Measurements from ENCODE around the gene TTLL10.

Gene TTLL10

GRCh38 chr1:1157914-1158710 is 15.6 kb upstream of the TTLL10 start:
- no peak for TF ChIP-seq PKNOX1 (IDR thresholded peaks at IDR 0.05)
- TF ChIP-seq LEF1 (IDR thresholded peaks at IDR 0.05; ENCODE audit: borderline replicate concordance): no peak
- TF ChIP-seq ARNT (IDR thresholded peaks at IDR 0.05): no peak
- no peak for TF ChIP-seq FOXA1 (IDR thresholded peaks at IDR 0.05)
- CTCF ChIA-PET: no interaction called here
- POLR2A ChIA-PET: interaction anchor here (1.6 kb wide), 1 partner anchor 74 kb away, joined by 5 read pairs; the partner anchor contains the start of genes B3GALT6 and SDF4
- no peak for DNase-seq (ENCODE audit: extremely low spot score)

- CTCF ChIA-PET: no interaction called here
- DNase-seq (ENCODE audit: extremely low spot score): no peak
- POLR2A ChIA-PET: no interaction called here
- no peak for TF ChIP-seq FOXA1 (IDR thresholded peaks at IDR 0.05)
- TF ChIP-seq NFRKB (IDR thresholded peaks at IDR 0.05): no peak
- no peak for TF ChIP-seq LEF1 (IDR thresholded peaks at IDR 0.05; ENCODE audit: borderline replicate concordance)
- no peak for TF ChIP-seq SUZ12 (IDR thresholded peaks at IDR 0.05)
- TF ChIP-seq CTBP1 (IDR thresholded peaks at IDR 0.05; ENCODE audit: borderline replicate concordance): no peak
- no peak for TF ChIP-seq PKNOX1 (IDR thresholded peaks at IDR 0.05)
- TF ChIP-seq ELF4 (IDR thresholded peaks at IDR 0.05): no peak
- TF ChIP-seq ZNF384 (IDR thresholded peaks at IDR 0.05): no peak
Measured at GRCh38 chr1:1160281-1160930, 13.3 kb upstream of the TTLL10 start.

- no peak for DNase-seq (ENCODE audit: extremely low spot score)
- CTCF ChIA-PET: no interaction called here
- POLR2A ChIA-PET: no interaction called here
- TF ChIP-seq TARDBP (IDR thresholded peaks at IDR 0.05) (no peak), SP1 (IDR thresholded peaks at IDR 0.05) (no peak), SUZ12 (IDR thresholded peaks at IDR 0.05) (no peak), NFRKB (IDR thresholded peaks at IDR 0.05) (no peak), FOXM1 (IDR thresholded peaks at IDR 0.05; ENCODE audit: borderline replicate concordance) (no peak), FOXA1 (IDR thresholded peaks at IDR 0.05) (no peak), LEF1 (IDR thresholded peaks at IDR 0.05; ENCODE audit: borderline replicate concordance) (no peak)
Measured at GRCh38 chr1:1161078-1161682, 12.5 kb upstream of the TTLL10 start.

- ChIA-PET POLR2A (no interaction called here), CTCF (no interaction called here)
- no peak for DNase-seq (ENCODE audit: extremely low spot score)
- TF ChIP-seq LEF1 (IDR thresholded peaks at IDR 0.05; ENCODE audit: borderline replicate concordance) (no peak), FOXM1 (IDR thresholded peaks at IDR 0.05; ENCODE audit: borderline replicate concordance) (no peak), ZNF384 (IDR thresholded peaks at IDR 0.05) (no peak), NFRKB (IDR thresholded peaks at IDR 0.05) (no peak), HDGF (IDR thresholded peaks at IDR 0.05; ENCODE audit: borderline replicate concordance) (no peak), CTBP1 (IDR thresholded peaks at IDR 0.05; ENCODE audit: borderline replicate concordance) (no peak), ELF4 (IDR thresholded peaks at IDR 0.05) (no peak), TARDBP (IDR thresholded peaks at IDR 0.05) (no peak), PKNOX1 (IDR thresholded peaks at IDR 0.05) (no peak), BHLHE40 (IDR thresholded peaks at IDR 0.05; ENCODE audit: borderline replicate concordance) (no peak), FOXK2 (IDR thresholded peaks at IDR 0.05) (no peak)
Measured at GRCh38 chr1:1161683-1162079, 12.0 kb upstream of the TTLL10 start.

- TF ChIP-seq PKNOX1 (IDR thresholded peaks at IDR 0.05): no peak
- TF ChIP-seq ELF4 (IDR thresholded peaks at IDR 0.05): no peak
- TF ChIP-seq NFRKB (IDR thresholded peaks at IDR 0.05): no peak
- TF ChIP-seq SP1 (IDR thresholded peaks at IDR 0.05): no peak
- TF ChIP-seq BHLHE40 (IDR thresholded peaks at IDR 0.05; ENCODE audit: borderline replicate concordance): no peak
- TF ChIP-seq ARNT (IDR thresholded peaks at IDR 0.05): no peak
- TF ChIP-seq FOXK2 (IDR thresholded peaks at IDR 0.05): no peak
- TF ChIP-seq SUZ12 (IDR thresholded peaks at IDR 0.05): no peak
- no peak for TF ChIP-seq L3MBTL2 (conservative IDR thresholded peaks at IDR 0.05)
- ChIA-PET CTCF (no interaction called here), POLR2A (no interaction called here)
- DNase-seq (ENCODE audit: extremely low spot score): no peak
Measured at GRCh38 chr1:1162597-1163537, 10.8 kb upstream of the TTLL10 start.

Data from HEK293T (cell line).